Hindlimb muscle (tissue), 1 donor: ENCODE data around the gene SYNE1. TPM values are rescaled to one million over a fixed set of nuclear protein-coding genes. Genes with fewer than 3 reads are reported as not detected.
A peak's percentile ranks its signal among the peaks of the same experiment; 100 is the strongest.
"Not testable (repeated sequence)": the region's sequence is repeated elsewhere in the genome, so short reads cannot be mapped to it uniquely, and the experiment has no call there.

Experiments
- DNase-seq: peaks from one replicate; pipeline ENCODE4 v3.0.0-alpha.2; 2013
- polyA plus RNA-seq: library from polyadenylated mRNA; unstranded; fragments of 120-200 nt; gene quantifications from one replicate; pipeline ENCODE4 v1.2.1, GENCODE V29; 2013; ENCODE audit not compliant: insufficient read length

Gene SYNE1
- polyA plus RNA-seq, 1 donor, result 148 TPM

- DNase-seq, result no peak
Observed at GRCh38 chr6:152360034-152360433, 277.1 kb downstream of the SYNE1 start.

- no peak for DNase-seq
Observed at GRCh38 chr6:152356662-152357061, 280.5 kb downstream of the SYNE1 start.

- no peak for DNase-seq
Observed at GRCh38 chr6:152356016-152356415, 281.1 kb downstream of the SYNE1 start.

- no peak for DNase-seq
Observed at GRCh38 chr6:152355166-152355565, 282.0 kb downstream of the SYNE1 start.

GRCh38 chr6:152353440-152353839, 283.7 kb downstream of the SYNE1 start:
- DNase-seq, result no peak

- DNase-seq, result no peak
Observed at GRCh38 chr6:152351742-152352141, 285.4 kb downstream of the SYNE1 start.

- DNase-seq, result peak; percentile 14
Observed at GRCh38 chr6:152351110-152351509, 286.1 kb downstream of the SYNE1 start.

GRCh38 chr6:152348116-152348515, 289.0 kb downstream of the SYNE1 start:
- DNase-seq, result no peak

GRCh38 chr6:152343735-152344360, 293.3 kb downstream of the SYNE1 start:
- DNase-seq, result no peak

GRCh38 chr6:152341596-152341995, 295.6 kb downstream of the SYNE1 start:
- no peak for DNase-seq

GRCh38 chr6:152338335-152339125, 298.6 kb downstream of the SYNE1 start:
- peak; percentile 27 for DNase-seq

GRCh38 chr6:152334555-152334954, 302.6 kb downstream of the SYNE1 start:
- no peak for DNase-seq

GRCh38 chr6:152330961-152331360, 306.2 kb downstream of the SYNE1 start:
- DNase-seq, result no peak

- DNase-seq, result no peak
Observed at GRCh38 chr6:152329638-152330448, 307.3 kb downstream of the SYNE1 start.

- DNase-seq, result not testable (repeated sequence)
Observed at GRCh38 chr6:152328200-152328599, 309.0 kb downstream of the SYNE1 start.

- no peak for DNase-seq
Observed at GRCh38 chr6:152323376-152323775, 313.8 kb downstream of the SYNE1 start.

GRCh38 chr6:152318278-152318677, 318.9 kb downstream of the SYNE1 start:
- DNase-seq, result no peak

- DNase-seq, result no peak
Observed at GRCh38 chr6:152316024-152316423, 321.1 kb downstream of the SYNE1 start.

- DNase-seq, result no peak
Observed at GRCh38 chr6:152314483-152314832, 322.7 kb downstream of the SYNE1 start.

- no peak for DNase-seq
Observed at GRCh38 chr6:152313542-152314482, 323.4 kb downstream of the SYNE1 start.

- no peak for DNase-seq
Observed at GRCh38 chr6:152312434-152312833, 324.7 kb downstream of the SYNE1 start.

GRCh38 chr6:152310371-152310954, 326.7 kb downstream of the SYNE1 start:
- no peak for DNase-seq
